ENCODE results near the gene DPF1.
"Not testable (repeated sequence)": the region's sequence is repeated elsewhere in the genome, so short reads cannot be mapped to it uniquely, and the experiment has no call there.

The DPF1 gene

DNA sequence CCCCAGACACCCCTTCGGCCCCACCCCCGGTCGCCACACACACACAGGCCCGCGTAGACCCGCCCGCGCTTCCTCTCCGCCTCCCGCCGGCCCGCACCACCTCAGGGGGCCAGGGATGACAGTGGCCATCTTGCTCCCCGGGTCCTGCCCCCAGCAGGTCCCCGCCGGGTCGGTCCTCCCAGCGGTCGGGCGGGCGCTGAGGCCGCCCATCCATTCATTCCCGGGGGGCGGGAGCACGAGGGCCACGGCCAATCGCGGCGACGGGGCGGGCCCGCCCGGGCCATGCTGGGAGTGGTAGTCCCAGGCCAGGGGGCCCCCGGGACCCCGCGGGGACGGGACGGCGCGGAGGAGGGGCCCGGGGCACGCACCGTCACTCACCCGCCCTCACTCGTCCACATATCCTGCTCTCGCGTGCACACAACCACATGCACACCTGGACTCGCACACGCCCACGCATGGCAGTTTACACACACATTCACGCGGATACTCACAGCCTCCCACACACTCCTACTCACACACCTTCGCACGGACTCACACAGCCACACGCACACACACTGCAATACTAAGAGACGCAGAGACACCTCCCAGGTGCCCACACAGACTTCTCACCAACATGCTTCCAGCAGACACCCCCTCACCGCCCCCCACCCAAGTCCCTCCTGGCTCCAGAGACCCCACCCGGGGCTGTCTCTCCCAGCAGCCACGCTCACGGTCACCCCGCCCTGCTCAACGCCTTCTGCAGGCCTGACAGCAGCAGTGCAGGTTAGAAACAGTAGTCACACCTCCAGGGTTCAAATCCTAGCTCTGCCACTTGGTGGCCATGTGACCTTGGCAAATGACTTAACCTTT, at the start of gene DPF1:
Gene DPF1, minus strand, starts transcription at position 209 of the 849 bp plus-strand sequence. Its CDS starts 80 bp downstream, at position 129.
- DNase-seq = peak in 4 of 6 experiments; percentile 16 to 30 (median 22)

DNA sequence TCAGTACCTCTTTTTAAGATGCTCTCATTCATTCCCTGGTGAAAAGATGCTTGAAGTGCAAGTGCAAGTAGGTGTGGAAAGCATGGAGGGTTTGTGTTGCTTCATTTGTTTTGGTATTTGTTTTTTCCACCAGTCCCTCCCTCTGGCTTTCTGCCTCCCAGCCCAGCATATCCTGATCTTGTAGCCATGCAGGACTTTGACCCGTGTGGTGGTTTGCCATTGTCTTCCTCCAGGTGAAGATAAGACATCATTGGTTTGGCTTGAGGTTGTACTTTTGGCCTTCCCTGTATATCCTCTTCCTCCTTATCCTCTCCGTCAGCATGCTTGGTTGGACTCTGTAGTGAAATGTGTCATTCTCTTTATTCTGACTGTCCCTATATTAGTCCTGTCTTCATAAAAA, 49.5 kb upstream of the DPF1 start:
- no peak for DNase-seq

GRCh38 chr19:38270587-38271167, 46.7 kb upstream of the DPF1 start:
- no peak for DNase-seq

DNA sequence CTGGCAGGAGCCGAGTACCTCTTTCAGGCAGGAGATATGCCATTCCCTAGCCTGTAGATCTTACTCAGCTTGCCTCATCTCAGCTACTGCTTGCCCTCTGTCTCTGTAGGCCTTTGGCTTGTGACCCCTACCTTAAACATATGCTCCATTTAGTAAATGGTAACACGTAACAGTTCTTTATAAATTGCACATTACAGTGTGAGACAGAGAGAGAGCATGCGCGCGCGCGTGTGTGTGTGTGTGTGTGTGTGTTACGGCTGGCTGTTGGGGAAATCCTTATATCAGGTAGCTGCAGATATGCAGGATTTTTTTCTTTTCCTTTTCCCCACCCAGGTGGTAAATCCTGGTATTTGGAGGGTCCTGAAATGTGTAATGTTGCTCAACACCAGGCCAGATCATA, 44.5 kb upstream of the DPF1 start:
- DNase-seq = no peak

GRCh38 chr19:38267761-38268483, 43.9 kb upstream of the DPF1 start:
- DNase-seq = no peak

DNA sequence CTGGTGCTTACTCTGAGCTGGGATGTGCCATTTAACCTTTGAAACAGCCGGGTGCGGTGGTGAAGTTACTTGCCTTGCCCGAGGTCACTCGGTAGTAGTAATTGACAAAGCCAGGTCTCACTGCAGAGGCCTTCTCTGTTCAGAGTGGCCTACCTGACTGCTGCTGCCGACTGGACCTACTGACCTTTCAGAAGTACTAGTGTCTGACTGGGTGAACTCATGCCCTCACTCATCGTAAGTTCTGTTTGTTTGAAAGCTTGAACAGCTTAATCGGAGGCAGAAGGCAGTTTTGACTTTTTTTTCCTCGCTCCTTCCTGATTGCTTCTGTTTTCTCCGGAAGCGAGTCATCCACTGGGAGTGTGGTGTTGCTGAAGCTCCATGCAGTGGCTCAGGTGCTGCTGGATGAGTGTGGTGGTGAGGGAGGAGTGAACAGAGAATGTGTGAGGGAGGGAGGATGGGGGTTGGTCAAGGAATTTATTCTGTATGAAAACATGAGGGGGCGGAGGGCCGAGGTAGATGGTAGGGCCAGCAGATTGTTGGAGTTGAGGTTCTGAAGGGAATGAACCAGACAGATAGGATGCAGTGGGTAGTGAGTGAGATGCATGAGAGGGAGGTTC, 43.1 kb upstream of the DPF1 start:
- DNase-seq = no peak

GRCh38 chr19:38265921-38266429, 42.0 kb upstream of the DPF1 start:
- DNase-seq = no peak

DNA sequence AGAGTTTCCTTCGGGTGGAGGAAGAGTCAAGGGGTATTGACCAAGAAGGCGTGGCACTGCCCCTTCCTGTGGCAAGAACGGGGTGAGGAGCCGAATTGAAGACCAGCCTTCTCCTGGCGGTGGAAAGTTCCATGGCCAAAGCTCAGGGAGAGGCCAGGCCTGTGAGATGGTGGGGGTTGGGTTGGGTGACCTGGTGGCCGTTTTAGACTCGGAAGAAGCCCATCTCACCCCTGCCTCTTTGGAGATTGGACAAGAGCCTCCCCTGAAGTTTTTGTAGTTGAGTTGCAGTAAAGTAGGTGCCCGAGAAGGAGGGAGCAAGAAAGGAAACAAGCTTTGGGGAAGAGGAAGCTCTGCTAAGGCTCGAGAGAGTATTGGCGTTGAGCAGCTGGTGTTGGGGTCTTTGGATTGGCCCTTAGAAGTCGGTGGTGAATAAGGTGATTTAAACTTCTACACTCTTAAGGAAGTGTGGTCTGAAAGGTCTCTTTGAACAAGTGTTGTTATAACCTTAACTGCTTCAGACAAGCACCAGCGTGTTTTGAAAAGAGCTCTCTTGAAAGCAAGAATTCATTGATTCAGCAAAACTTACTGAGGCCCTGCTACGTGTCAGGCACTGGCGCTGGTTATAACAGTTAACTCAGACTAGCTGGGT, 41.3 kb upstream of the DPF1 start:
- DNase-seq = peak in 3 of 6 experiments; percentile 6 to 23 (median 22)

- DNase-seq = peak in 3 of 6 experiments; percentile 59 to 79 (median 78)
Measured at GRCh38 chr19:38264486-38265212, 40.6 kb upstream of the DPF1 start, which contains the start of gene SPINT2. Gene SPINT2 (plus strand): TSS chr19:38264573. CDS start chr19:38264893, 320 bp downstream.

GRCh38 chr19:38263689-38264485, 39.9 kb upstream of the DPF1 start:
- DNase-seq = peak in 5 of 6 experiments; percentile 63 to 87 (median 79)

GRCh38 chr19:38262585-38263268, 38.7 kb upstream of the DPF1 start:
- no peak for DNase-seq

DNA sequence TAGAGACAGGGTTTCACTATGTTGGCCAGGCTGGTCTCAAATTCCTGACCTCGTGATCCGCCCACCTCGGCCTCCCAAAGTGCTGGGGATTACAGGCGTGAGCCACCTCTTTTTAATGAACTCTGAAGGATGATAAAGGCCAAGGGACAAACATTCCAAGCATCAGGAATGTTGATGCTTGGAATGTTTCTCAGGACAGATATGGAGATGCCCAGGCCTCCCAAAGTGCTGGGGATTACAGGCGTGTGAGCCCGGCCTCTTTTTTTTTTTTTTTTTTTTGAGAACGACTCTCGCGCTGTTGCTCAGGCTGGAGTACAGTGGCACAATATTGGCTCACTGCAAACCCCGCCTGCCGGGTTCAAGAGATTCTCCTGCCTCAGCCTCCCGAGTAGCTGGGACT, 37.9 kb upstream of the DPF1 start:
- DNase-seq = not testable (repeated sequence)

- no peak for DNase-seq
Measured at GRCh38 chr19:38255383-38256014, 31.5 kb upstream of the DPF1 start.

DNA sequence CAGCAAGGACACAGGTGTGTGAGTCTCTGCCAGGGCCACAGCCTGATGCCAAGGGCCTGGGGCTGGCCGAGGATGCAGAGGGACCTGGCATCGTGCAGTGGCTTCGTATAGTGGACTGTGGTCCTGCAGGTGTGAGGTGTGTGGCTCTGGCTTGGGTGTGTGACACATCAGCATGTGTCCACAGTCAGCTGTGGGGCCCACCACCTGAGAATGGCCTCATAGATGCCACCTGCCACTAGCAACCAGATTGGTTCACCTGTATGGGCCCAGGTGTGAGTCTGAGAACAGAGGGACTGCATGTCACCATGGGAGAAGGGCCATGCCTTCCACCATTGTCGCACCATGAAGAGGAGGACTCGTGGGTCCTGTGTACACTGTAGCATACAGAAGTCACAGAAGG, 29.8 kb upstream of the DPF1 start:
- no peak for DNase-seq

GRCh38 chr19:38252941-38253691, 29.1 kb upstream of the DPF1 start:
- no peak for DNase-seq

DNA sequence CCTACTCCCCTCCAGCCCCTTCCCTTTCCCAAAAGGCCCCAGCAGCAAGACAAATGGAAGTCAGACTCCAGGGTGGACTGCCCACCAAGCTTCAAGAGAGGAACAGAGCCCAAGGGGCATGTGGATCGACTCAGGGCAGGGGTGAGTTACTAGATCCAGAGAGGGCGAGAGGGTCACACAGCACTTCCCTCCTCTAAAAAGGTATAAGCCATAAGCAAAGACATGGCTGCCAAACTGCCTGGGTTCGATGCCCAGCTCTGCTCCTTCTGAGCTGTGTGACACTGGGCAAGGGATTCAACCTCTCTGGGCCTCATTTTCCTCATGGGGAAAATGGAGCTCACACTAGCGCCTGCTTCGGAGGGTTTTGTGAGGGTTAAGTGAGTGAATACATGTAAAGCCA, 28.4 kb upstream of the DPF1 start:
- no peak for DNase-seq

DNA sequence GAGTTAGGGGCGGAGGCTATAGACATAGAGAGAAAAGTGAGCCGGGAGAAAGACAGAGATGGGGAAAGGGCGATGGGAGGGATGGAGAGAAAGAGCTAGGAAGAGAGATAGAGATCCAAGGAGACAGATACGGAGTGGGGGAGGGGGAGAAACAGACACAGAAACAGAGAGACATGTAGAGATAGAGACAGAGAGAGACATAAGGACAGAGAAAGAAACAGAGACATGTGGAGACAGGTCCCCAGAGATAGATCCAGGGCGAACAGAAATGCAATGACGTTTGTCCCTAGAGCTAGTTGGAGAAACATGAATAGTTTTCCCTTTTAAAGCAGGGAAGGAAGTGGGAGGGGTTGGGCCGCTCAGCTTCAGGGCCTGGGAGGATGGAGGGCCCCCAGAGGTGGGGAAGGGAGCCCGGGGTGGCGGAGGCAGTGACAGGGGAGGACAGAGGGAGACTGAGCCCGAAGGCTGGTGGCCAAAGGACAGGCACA, 27.6 kb upstream of the DPF1 start:
- DNase-seq = no peak

GRCh38 chr19:38250821-38251563, 27.0 kb upstream of the DPF1 start:
- no peak for DNase-seq
